Renal cortex interstitium (tissue), 11 donors: ENCODE data around the gene ZC3H18. TPM values are rescaled to one million over a fixed set of nuclear protein-coding genes. Genes with fewer than 3 reads are reported as not detected.

Experiments
- DNase-seq, 11 donors: peaks; one replicate each; pipeline ENCODE4 v3.0.0-alpha.2; 2013; ENCODE audit warnings: low read depth in 9 of 11, low spot score in 4 of 11; ENCODE audit errors: extremely low read depth in 1 of 11
- polyA plus RNA-seq, 3 donors: library from polyadenylated mRNA; unstranded; fragments of 120-200 nt; gene quantifications; one replicate each; pipeline ENCODE4 v1.2.1, GENCODE V29; 2013; ENCODE audit not compliant: insufficient read length in 3 of 3

Gene ZC3H18
- polyA plus RNA-seq, 3 donors = 35.8 to 43.3 (median 40.5) TPM

GRCh38 chr16:88677721-88678120 is 107.5 kb downstream of the ZC3H18 start:
- no peak for DNase-seq

DNA sequence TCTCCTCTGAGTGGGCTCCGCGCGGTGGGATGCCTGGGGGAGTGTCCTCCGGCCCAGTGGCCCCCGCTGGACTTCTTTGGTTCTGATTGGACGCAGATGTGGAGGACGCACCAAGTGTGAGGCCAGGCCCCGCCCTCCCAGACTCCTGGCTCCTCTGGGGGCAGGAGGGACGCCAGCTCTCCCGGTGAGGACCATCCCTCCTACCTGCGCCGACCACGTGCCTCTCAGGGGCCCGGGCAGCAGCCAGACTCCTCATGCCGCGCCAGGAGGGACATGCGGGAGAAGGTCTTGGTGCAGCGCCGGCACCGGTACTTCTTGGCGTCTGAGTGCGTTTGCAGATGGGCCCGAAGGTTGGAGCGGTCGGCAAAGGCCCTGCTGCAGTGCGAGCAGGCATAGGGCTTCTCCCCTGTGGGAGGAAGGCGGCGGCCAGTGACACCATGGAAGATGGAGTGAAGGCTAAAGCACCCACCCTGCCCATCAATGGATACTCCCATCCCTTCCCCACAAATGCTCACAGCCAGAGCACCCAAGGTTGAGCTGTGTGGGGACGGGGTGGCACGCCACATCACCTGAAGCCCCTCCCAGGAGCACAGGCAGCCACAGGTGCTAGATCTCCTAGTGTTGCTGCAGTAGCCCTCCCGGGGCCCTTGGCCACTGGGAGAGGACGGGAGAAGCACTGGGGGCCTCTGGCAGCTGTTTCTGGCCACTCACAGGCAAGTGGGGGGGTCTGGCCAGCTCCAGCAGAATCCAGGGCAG is 108.2 kb downstream of the ZC3H18 start:
- DNase-seq = no peak

GRCh38 chr16:88680554-88681083 is 110.4 kb downstream of the ZC3H18 start:
- no peak for DNase-seq

GRCh38 chr16:88681084-88681680 is 111.0 kb downstream of the ZC3H18 start:
- DNase-seq = no peak

Other genes with a start within 250 kb of the ZC3H18 start
- 1 to 10 TPM; 1.0 to 2.0 (median 1.8) TPM for gene ZNF469, start 187.4 kb upstream of the ZC3H18 start, polyA plus RNA-seq
- 1 to 10 TPM; 2.1 to 5.7 (median 4.6) TPM for gene ZFPM1, start 117.1 kb upstream of the ZC3H18 start, polyA plus RNA-seq
- gene IL17C, start 68.2 kb downstream of the ZC3H18 start, polyA plus RNA-seq = not detected
- gene CYBA, start 80.7 kb downstream of the ZC3H18 start, polyA plus RNA-seq = 100 to 1,000 TPM in 2 of 3 donors, 10 to 100 TPM in 1; 92.4 to 157 (median 142) TPM
- gene MVD, start 92.7 kb downstream of the ZC3H18 start, polyA plus RNA-seq = 10 to 100 TPM; 27.9 to 43.7 (median 39.8) TPM
- gene SNAI3, start 116.1 kb downstream of the ZC3H18 start, polyA plus RNA-seq = under 1 TPM; 0.59 to 0.94 (median 0.78) TPM
- gene RNF166, start 136.0 kb downstream of the ZC3H18 start, polyA plus RNA-seq = 10 to 100 TPM; 14.5 to 22.4 (median 20.1) TPM
- 10 to 100 TPM; 10.1 to 17.8 (median 13.3) TPM for gene CTU2, start 136.1 kb downstream of the ZC3H18 start, polyA plus RNA-seq
- 10 to 100 TPM; 31.6 to 70.3 (median 48.9) TPM for gene PIEZO1, start 214.8 kb downstream of the ZC3H18 start, polyA plus RNA-seq
- gene CDT1, start 233.4 kb downstream of the ZC3H18 start, polyA plus RNA-seq = 10 to 100 TPM; 11.3 to 23.2 (median 19.1) TPM
- gene APRT, start 241.5 kb downstream of the ZC3H18 start, polyA plus RNA-seq = 100 to 1,000 TPM in 1 of 3 donors, 10 to 100 TPM in 2; 70.7 to 114 (median 97.3) TPM